Smooth muscle cell (in vitro differentiated cells): ENCODE results near the gene CACNA2D3. TPM values are rescaled to one million over a fixed set of nuclear protein-coding genes. Genes with fewer than 3 reads are reported as not detected.

Experiments used
- DNase-seq: peaks from one replicate; lab custom pipeline; 2025; ENCODE audit not compliant: unreplicated experiment; lab: John Stamatoyannopoulos, UW
- H2AFZ ChIP-seq: fragments of 200-600 bp; sonication (generic); 2 replicates; pipeline ENCODE4 v1.6.0; 2016; ENCODE audit warnings: antibody characterized with exemption, low read depth, mild to moderate bottlenecking
- H3F3A ChIP-seq: fragments of 200-600 bp; sonication (generic); 2 replicates; pipeline ENCODE4 v1.6.0; 2017; ENCODE audit warnings: antibody characterized with exemption, low read depth
- H3K27ac ChIP-seq: fragments of 200-600 bp; sonication (generic); 2 replicates; pipeline ENCODE4 v1.5.1; 2016; ENCODE audit warnings: low read depth, mild to moderate bottlenecking
- H3K27me3 ChIP-seq: fragments of 200-600 bp; sonication (generic); 2 replicates; pipeline ENCODE4 v1.6.1; 2016; ENCODE audit warnings: low read depth, mild to moderate bottlenecking
- H3K36me3 ChIP-seq: fragments of 200-600 bp; sonication (generic); 2 replicates; pipeline ENCODE4 v1.5.1; 2016; ENCODE audit warnings: low read depth
- H3K4me1 ChIP-seq: fragments of 200-600 bp; sonication (generic); 2 replicates; pipeline ENCODE4 v1.5.1; 2016; ENCODE audit warnings: low read depth
- H3K4me2 ChIP-seq: fragments of 200-600 bp; sonication (generic); 2 replicates; pipeline ENCODE4 v1.6.0; 2016; ENCODE audit warnings: mild to moderate bottlenecking
- H3K4me3 ChIP-seq: fragments of 200-600 bp; sonication (generic); 2 replicates; pipeline ENCODE4 v1.5.1; 2016; ENCODE audit warnings: mild to moderate bottlenecking
- H3K79me2 ChIP-seq: fragments of 200-600 bp; sonication (generic); 2 replicates; pipeline ENCODE4 v1.6.0; 2016; ENCODE audit warnings: low read depth, mild to moderate bottlenecking
- H3K9ac ChIP-seq: fragments of 200-600 bp; sonication (generic); 2 replicates; pipeline ENCODE4 v1.6.0; 2016; ENCODE audit warnings: low read depth
- H3K9me3 ChIP-seq: fragments of 200-600 bp; sonication (generic); replicated peaks from 2 replicates; pipeline ENCODE4 v1.5.1; 2016; ENCODE audit warnings: low read depth
- H4K20me1 ChIP-seq: fragments of 200-600 bp; sonication (generic); 2 replicates; pipeline ENCODE4 v1.6.0; 2016; ENCODE audit warnings: low read depth
- CTCF ChIP-seq: fragments of 200-600 bp; sonication (generic); IDR thresholded peaks from 2 replicates; pipeline ENCODE4 v1.5.1; 2017; ENCODE audit warnings: borderline replicate concordance, mild to moderate bottlenecking, antibody characterized with exemption; ENCODE audit not compliant: insufficient read depth, poor library complexity, severe bottlenecking
- whole genome bisulfite sequencing: methylation state at CpG from one replicate; pipeline ENCODE4 v1.1.7; 2016; ENCODE audit warnings: low lambda C conversion rate; 5-methylcytosine and 5-hydroxymethylcytosine counted together
- polyA plus RNA-seq: library from polyadenylated mRNA; unstranded; fragments of >200 nt; fragmentation: Nextera tagmentation; extraction: Ambion mirVana; gene quantifications from 2 replicates; pipeline ENCODE4 v1.2.1, GENCODE V29; 2016
- total RNA-seq: library from RNA; depleted of rRNA; stranded (reverse); fragments of >200 nt; gene quantifications from 2 replicates; pipeline ENCODE4 v1.2.3, GENCODE V29; 2014

Gene CACNA2D3
- total and polyA plus RNA-seq, 2 experiments from 2014 or later = 0.15 to 0.90 TPM

GRCh38 chr3:55118451-55118850 lies 996.1 kb downstream of the CACNA2D3 start:
- no peaks in the 10 kb centered on the region for H3K9me3 ChIP-seq
- no peak overlapping the region for H3K9ac ChIP-seq
- H2AFZ ChIP-seq = no peak overlapping the region
- no peak for TF ChIP-seq CTCF
- no peaks in the 10 kb centered on the region for H3K36me3 ChIP-seq
- H3K27me3 ChIP-seq = no peaks in the 10 kb centered on the region
- H3K79me2 ChIP-seq = no peaks in the 10 kb centered on the region
- no peak overlapping the region for H3K27ac ChIP-seq
- WGBS = 93% methylated on average over 5 of the region's 5 CpGs
- no peaks in the 10 kb centered on the region for H4K20me1 ChIP-seq
- no peaks in the 10 kb centered on the region for H3K4me1 ChIP-seq
- no peaks in the 10 kb centered on the region for H3F3A ChIP-seq
- H3K4me3 ChIP-seq = no peak overlapping the region
- no peak for DNase-seq
- H3K4me2 ChIP-seq = no peak overlapping the region

GRCh38 chr3:55119268-55119667 lies 996.9 kb downstream of the CACNA2D3 start:
- Histone ChIP-seq H3K4me2 (no peak overlapping the region), H3K9me3 (no peaks in the 10 kb centered on the region), H3K9ac (no peak overlapping the region), H4K20me1 (no peaks in the 10 kb centered on the region), H3F3A (no peaks in the 10 kb centered on the region), H3K4me3 (no peak overlapping the region), H3K4me1 (no peaks in the 10 kb centered on the region), H3K27me3 (no peaks in the 10 kb centered on the region), H3K79me2 (no peaks in the 10 kb centered on the region), H3K27ac (no peak overlapping the region), H3K36me3 (no peaks in the 10 kb centered on the region), H2AFZ (no peak overlapping the region)
- no peak for DNase-seq
- no peak for TF ChIP-seq CTCF
- 96% methylated on average over 4 of the region's 4 CpGs for WGBS

- WGBS = 95% methylated on average over 2 of the region's 2 CpGs
- Histone ChIP-seq H3K4me3 (no peak overlapping the region), H2AFZ (no peak overlapping the region)
Observed at GRCh38 chr3:55122312-55122711, 1000.0 kb downstream of the CACNA2D3 start.

More at GRCh38 chr3:55122312-55122711, 1000.0 kb downstream of the CACNA2D3 start:
- no peak for DNase-seq
- Histone ChIP-seq H4K20me1 (no peaks in the 10 kb centered on the region), H3K4me1 (peaks cover 5% of the 10 kb centered on the region), H3K36me3 (no peaks in the 10 kb centered on the region), H3K4me2 (no peak overlapping the region), H3K79me2 (no peaks in the 10 kb centered on the region), H3F3A (no peaks in the 10 kb centered on the region), H3K9me3 (no peaks in the 10 kb centered on the region), H3K9ac (no peak overlapping the region), H3K27me3 (no peaks in the 10 kb centered on the region), H3K27ac (no peak overlapping the region)
- TF ChIP-seq CTCF = no peak

Other genes with a start within 250 kb of the CACNA2D3 start
- 17.4 and 20.3 TPM in 2 replicates for gene ACTR8, start 240.4 kb upstream of the CACNA2D3 start, total RNA-seq
- gene ACTR8, start 240.4 kb upstream of the CACNA2D3 start, polyA plus RNA-seq = 19.0 and 23.1 TPM in 2 replicates
- 67.7 and 72.0 TPM in 2 replicates for gene SELENOK, start 230.7 kb upstream of the CACNA2D3 start, total RNA-seq
- gene SELENOK, start 230.7 kb upstream of the CACNA2D3 start, polyA plus RNA-seq = 183 and 199 TPM in 2 replicates